ENCODE results near the gene F5. TPM values are rescaled to one million over a fixed set of nuclear protein-coding genes. Genes with fewer than 3 reads are reported as not detected.
"Not testable (repeated sequence)": the region's sequence is repeated elsewhere in the genome, so short reads cannot be mapped to it uniquely, and the experiment has no call there.

Gene F5
- total RNA-seq, 2 experiments from 2014 or later = 8.9 to 11.0 TPM

DNA sequence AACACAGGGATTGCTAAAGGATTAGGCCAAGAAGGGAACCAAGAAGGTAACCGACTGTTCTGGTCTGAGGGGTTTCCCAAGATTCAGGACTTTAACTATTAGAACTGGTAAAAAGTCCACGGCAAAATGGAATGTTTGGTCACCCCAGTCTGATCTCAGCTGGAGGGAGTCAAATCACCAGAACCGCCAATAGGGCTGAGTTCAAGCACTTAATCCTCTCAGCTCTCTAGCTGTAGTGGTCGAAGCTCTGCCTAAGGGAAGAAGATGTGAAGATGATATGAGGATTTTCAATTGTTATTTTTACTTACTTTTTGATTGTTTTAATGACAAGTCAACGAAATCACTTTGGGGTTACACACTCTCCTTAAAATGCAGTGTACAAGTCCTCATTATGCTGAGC lies 29.1 kb downstream of the F5 start:
- Mint-ChIP-seq H3K9me3 (no peaks in the 10 kb centered on the region), H3K4me1 (peaks cover 2% of the 10 kb centered on the region), H3K4me3 (no peak overlapping the region), H3K27me3 (no peaks in the 10 kb centered on the region), H3K36me3 (ENCODE audit: low read depth) (peaks cover 23% of the 10 kb centered on the region), H3K27ac (no peak overlapping the region)
- ChIA-PET POLR2A (no interaction called here), CTCF (interaction anchor here (0.9 to 1.7 kb wide), 2 partner anchors 29 to 155 kb away, joined by 3 to 4 read pairs; partner anchors contain the start of gene F5)
- DNase-seq = no peak

DNA sequence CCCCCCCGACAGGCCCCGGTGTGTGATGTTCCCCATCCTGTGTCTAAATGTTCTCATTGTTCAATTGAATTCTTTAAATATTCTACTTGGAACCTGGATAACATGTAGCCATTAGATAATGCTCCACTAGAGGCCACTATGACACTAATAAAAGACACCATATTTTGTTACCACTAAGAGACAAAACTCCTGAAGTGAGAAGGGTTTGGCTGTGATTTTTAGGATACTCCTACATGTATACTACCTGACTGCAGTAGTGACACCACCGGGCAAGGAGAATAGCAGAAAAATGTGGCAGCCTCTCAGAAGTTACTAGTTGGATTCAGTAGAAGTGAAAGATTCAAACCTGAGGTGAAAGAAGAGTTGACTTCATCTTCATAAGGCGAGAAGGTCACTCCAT lies 36.0 kb downstream of the F5 start:
- no peak for DNase-seq
- no peak overlapping the region for H3K27ac Mint-ChIP-seq

DNA sequence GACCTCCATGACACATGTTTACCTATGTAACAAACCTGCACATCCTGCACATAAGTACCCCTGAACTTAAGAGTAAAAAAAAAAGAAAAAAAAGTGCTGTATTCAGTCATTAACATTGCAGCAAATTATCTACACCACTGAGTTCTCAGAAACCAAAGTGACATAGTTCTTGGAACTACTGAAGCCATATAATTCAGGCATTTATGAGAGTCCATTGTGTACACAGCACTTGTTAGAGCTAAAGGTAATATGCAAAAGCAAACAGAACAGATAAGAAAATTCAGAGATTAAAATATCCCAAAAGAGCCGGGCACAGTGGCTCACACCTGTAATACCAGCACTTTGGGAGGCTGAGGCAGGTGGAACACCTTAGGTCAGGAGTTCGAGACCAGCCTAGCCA lies 38.0 kb downstream of the F5 start:
- no peak overlapping the region for H3K4me3 Mint-ChIP-seq
- no peak overlapping the region for H3K27ac Mint-ChIP-seq
- peaks cover 11% of the 10 kb centered on the region for H3K4me1 Mint-ChIP-seq
- H3K9me3 Mint-ChIP-seq = no peaks in the 10 kb centered on the region
- DNase-seq = no peak
- peaks cover 12% of the 10 kb centered on the region for H3K36me3 Mint-ChIP-seq (ENCODE audit: low read depth)
- ChIA-PET POLR2A (interaction anchor here (0.6 kb wide), 1 partner anchor 145 kb away, joined by 3 read pairs; no protein-coding TSS in a partner anchor), CTCF (interaction anchor here (0.7 to 3.7 kb wide), 10 partner anchors 38 to 945 kb away, joined by 3 to 25 read pairs (median 3); partner anchors contain the start of genes BLZF1, F5 and NME7)
- H3K27me3 Mint-ChIP-seq = no peaks in the 10 kb centered on the region

More for the DNA sequence above, 36.0 kb downstream of the F5 start:
- no peaks in the 10 kb centered on the region for H3K9me3 Mint-ChIP-seq
- POLR2A ChIA-PET = interaction anchor here (1.3 to 2.6 kb wide), 2 partner anchors 162 to 245 kb away, joined by 4 to 12 read pairs; a partner anchor contains a TSS
- CTCF ChIA-PET = interaction anchor here (0.5 to 4.2 kb wide), 12 partner anchors 9 to 516 kb away, joined by 3 to 37 read pairs (median 4); partner anchors contain the start of gene F5
- no peaks in the 10 kb centered on the region for H3K27me3 Mint-ChIP-seq
- peaks cover 11% of the 10 kb centered on the region for H3K4me1 Mint-ChIP-seq
- peaks cover 13% of the 10 kb centered on the region for H3K36me3 Mint-ChIP-seq (ENCODE audit: low read depth)
- H3K4me3 Mint-ChIP-seq = no peak overlapping the region

DNA sequence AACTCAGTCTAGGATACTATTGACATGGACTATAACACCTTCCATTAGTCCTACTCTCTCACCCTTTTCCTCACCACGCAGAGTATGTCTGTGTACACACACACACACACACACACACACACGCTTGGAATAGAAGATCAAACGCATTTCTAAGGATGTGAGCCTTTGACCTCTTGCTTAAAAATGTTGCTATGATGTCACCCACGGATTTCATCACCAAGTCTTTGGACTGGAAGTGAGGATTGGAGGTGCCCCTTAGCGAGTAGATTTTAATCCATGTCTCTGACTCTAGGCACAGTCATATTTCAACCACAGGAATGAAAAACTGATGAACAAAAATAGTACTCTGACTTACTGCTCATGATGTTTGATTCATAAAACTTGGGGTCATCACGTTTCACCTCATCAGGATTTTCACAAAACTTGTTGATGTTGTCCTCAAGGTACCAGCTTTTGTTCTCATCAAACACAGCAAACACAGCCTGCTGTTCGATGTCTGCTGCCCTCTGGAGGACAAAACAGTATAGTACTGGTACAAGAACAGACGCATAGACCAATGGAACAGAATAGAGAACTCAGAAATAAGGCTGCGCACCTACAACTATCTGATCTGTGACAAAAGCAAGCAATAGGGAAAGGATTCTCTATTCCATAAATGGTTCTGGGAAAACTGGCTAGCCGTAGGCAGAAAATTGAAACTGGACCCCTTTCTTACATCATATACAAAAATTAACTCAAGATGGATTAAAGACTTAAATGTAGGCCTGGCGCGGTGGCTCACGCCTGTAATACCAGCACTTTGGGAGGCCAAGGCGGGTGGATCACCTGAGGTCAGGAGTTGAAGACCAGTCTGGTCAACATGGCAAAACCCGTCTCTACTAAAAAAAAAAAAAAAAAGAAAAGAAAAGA lies 39.9 kb downstream of the F5 start:
- H3K9me3 Mint-ChIP-seq = no peaks in the 10 kb centered on the region
- H3K4me3 Mint-ChIP-seq = no peak overlapping the region
- no peaks in the 10 kb centered on the region for H3K27me3 Mint-ChIP-seq
- no peak overlapping the region for H3K27ac Mint-ChIP-seq
- DNase-seq = peak; percentile 58
- H3K36me3 Mint-ChIP-seq (ENCODE audit: low read depth) = peaks cover 20% of the 10 kb centered on the region
- peaks cover 10% of the 10 kb centered on the region for H3K4me1 Mint-ChIP-seq
- CTCF ChIA-PET = interaction anchor here (0.6 to 3.0 kb wide), 22 partner anchors 11 to 1204 kb away, joined by 3 to 18 read pairs (median 4); partner anchors contain the start of gene F5
- POLR2A ChIA-PET = interaction anchor here (0.9 to 1.4 kb wide), 3 partner anchors 61 to 249 kb away, joined by 3 to 6 read pairs (median 3); partner anchors contain the start of gene SLC19A2

DNA sequence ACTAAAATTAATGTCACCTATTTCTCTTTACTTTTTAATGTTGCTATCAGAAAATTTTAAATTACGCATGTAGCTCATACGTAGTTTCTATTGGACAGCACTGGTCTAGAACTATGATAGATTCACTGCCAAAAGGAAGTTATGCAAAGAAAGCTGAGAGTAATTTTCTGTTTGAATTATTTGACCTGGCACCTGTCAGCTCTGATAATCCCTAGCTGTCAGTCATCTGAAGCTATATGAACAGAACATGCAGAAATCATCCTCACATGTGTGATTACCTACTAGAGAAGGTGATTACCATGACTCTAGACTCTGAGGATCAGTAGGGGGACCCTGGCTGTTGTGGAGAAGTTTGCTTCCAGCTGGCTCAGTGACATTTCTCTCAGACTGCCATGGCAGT lies 40.8 kb downstream of the F5 start:
- POLR2A ChIA-PET = interaction anchor here (0.9 to 1.4 kb wide), 2 partner anchors 60 to 250 kb away, joined by 3 to 6 read pairs; partner anchors contain the start of gene SLC19A2

DNA sequence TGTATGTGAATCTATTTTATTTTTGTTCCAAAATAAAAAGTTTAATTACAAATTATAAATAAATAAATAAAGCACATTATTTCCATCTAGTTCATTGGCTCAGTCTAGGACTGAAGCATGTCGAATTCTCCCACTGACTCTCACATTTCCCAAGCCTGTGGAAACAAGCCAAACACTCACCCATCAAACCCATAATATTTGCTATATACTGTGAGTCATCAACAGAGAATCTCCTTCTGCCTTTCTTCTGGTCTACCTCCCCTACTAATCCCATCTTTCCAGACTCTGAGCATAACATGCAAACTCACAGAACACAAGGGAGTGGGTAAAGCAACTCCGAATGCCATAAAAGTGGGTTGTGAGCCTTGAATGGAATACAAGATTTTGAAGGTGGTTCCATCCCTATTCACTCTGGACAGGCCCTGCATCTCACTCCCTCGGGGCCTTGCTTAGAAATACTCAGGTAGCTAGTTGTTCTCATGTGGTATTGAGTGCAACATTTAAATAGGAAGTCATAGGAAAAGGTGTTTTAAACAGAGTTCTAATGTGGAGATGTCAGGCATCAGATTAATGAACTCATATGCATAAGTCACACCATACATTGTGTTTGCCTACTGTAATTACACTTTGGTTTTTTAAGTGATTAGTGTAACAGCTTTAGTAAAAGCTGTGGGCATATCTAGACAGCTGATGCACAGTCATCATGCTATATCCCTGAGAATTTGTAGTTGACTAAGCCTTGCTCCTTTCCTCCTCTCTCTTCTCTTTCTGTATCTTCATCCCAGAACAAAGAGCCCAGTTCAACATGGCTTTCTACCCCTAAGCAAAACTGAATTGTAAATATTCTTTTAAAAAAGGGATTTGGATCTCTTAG lies 47.0 kb downstream of the F5 start:
- no peak overlapping the region for H3K27ac Mint-ChIP-seq
- no peak overlapping the region for H3K4me3 Mint-ChIP-seq
- no peaks in the 10 kb centered on the region for H3K27me3 Mint-ChIP-seq
- DNase-seq = no peak
- no peaks in the 10 kb centered on the region for H3K9me3 Mint-ChIP-seq
- peaks cover 15% of the 10 kb centered on the region for H3K36me3 Mint-ChIP-seq (ENCODE audit: low read depth)
- POLR2A ChIA-PET = no interaction called here
- CTCF ChIA-PET = no interaction called here
- H3K4me1 Mint-ChIP-seq = no peaks in the 10 kb centered on the region

More for the DNA sequence above, 40.8 kb downstream of the F5 start:
- Mint-ChIP-seq H3K4me3 (no peak overlapping the region), H3K9me3 (no peaks in the 10 kb centered on the region), H3K4me1 (peaks cover 7% of the 10 kb centered on the region), H3K27ac (no peak overlapping the region), H3K36me3 (ENCODE audit: low read depth) (peaks cover 20% of the 10 kb centered on the region), H3K27me3 (no peaks in the 10 kb centered on the region)
- CTCF ChIA-PET = interaction anchor here (1.1 to 3.0 kb wide), 10 partner anchors 10 to 942 kb away, joined by 3 to 18 read pairs (median 5); partner anchors contain the start of gene F5
- DNase-seq = no peak

DNA sequence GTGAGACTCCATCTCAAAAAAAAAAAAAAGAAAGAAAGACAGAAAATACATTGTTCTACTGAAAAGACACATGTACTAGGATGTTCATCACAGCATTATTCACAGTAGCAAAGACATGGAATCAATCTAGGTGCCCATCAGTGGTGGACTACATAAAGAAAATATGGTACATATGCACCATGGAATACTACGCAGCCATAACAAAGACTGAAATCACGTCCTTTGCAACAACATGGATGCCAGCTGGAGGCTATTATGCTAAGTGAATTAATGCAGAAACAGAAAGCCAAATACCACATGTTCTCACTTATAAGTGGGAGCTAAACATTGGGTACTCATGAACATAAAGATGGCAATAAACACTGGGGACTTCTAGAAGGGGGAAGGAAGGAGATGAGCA lies 51.6 kb downstream of the F5 start:
- CTCF ChIA-PET = no interaction called here

DNA sequence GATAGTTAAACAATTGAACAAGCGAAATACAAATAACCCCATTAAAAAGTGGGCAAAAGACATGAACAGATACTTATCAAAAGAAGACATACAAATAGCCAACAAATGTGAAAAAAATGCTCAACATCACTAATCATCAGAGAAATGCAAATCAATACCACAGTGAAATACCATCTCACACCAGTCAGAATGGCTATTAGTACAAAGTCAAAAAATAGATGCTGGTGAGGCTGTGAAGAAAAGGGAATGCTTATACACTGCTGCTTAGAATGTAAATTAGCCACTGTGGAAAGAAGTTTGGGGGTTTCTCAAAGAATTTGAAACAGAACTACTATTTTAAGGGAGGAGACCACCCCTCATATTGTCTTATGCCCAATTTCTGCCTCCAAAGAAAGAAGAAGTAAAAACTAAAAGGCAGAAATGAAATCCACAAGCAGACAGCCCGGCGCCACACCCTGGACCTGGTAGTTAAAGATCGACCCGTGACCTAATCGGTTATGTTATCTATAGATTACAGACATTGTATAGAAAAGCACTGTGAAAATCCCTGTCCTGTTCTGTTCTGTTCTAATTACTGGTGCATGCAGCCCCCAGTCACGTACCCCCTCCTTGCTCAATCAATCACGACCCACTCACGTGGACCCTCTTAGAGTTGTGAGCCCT lies 52.6 kb downstream of the F5 start:
- H3K27ac Mint-ChIP-seq; H3K4me3 Mint-ChIP-seq; H3K9me3 Mint-ChIP-seq; H3K36me3 Mint-ChIP-seq (ENCODE audit: low read depth); POLR2A ChIA-PET; DNase-seq; H3K27me3 Mint-ChIP-seq; CTCF ChIA-PET: not testable (repeated sequence)
- H3K4me1 Mint-ChIP-seq = peaks cover 10% of the 10 kb centered on the region

More for the DNA sequence above, 51.6 kb downstream of the F5 start:
- DNase-seq = no peak
- H3K4me3 Mint-ChIP-seq = no peak overlapping the region
- H3K9me3 Mint-ChIP-seq = no peaks in the 10 kb centered on the region
- no peaks in the 10 kb centered on the region for H3K27me3 Mint-ChIP-seq
- H3K4me1 Mint-ChIP-seq = peaks cover under 1% of the 10 kb centered on the region
- POLR2A ChIA-PET = no interaction called here
- peaks cover 6% of the 10 kb centered on the region for H3K36me3 Mint-ChIP-seq (ENCODE audit: low read depth)
- no peak overlapping the region for H3K27ac Mint-ChIP-seq

DNA sequence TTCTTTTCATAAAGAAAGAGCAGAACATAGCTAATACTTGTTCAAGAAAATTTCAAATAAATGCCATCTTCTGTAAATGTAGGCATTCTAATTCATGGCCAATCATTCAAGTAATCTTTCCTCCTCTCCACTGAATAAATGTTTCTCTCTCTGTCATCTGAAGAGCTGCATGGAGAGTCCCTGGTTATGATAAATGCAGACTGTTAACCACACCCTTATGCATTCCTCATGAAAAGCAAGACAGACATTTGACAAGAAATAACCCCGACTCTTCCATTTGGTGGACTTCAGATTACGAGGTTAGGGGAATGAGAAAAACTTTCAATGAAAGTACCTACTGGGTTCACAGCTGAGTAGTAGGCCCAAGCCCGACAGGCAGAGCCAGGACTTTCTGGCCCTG lies 55.8 kb downstream of the F5 start:
- H3K27me3 Mint-ChIP-seq = no peaks in the 10 kb centered on the region
- no peak for DNase-seq
- no peak overlapping the region for H3K27ac Mint-ChIP-seq
- H3K9me3 Mint-ChIP-seq = no peaks in the 10 kb centered on the region
- CTCF ChIA-PET = interaction anchor here (1.4 kb wide), 1 partner anchor 16 kb away, joined by 6 read pairs; no protein-coding TSS in a partner anchor
- no peak overlapping the region for H3K4me3 Mint-ChIP-seq
- H3K4me1 Mint-ChIP-seq = peaks cover 16% of the 10 kb centered on the region
- peaks cover 6% of the 10 kb centered on the region for H3K36me3 Mint-ChIP-seq (ENCODE audit: low read depth)
- POLR2A ChIA-PET = no interaction called here

DNA sequence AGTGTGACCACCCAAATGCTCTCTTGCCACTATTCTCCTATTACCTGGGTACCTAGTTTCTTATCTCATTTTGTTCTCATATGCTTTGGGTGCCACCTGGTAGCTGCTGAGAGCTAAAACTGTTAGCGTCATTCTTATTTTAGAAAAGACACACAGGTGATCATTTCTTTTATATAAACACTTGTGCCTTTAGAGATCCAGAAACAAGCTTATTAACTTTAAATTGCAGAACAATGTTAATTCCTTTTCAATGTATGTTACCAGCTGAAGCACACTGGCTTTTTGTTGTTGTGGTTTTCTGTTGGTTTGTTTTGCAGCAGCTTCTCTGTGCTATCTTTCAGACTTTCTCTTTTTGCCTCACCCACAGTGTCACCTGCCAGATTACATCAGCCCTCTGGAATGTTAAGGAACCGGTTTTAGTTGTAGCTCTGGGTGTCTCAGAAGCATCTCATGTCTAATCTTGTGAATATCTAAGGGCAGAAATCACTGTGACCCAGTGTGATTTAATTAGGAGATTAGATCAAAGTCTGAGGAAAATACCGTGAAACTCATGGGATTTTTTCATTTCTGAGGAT lies 57.1 kb downstream of the F5 start:
- Mint-ChIP-seq H3K27ac (no peak overlapping the region), H3K27me3 (no peaks in the 10 kb centered on the region), H3K4me3 (no peak overlapping the region), H3K4me1 (peaks cover 16% of the 10 kb centered on the region), H3K36me3 (ENCODE audit: low read depth) (peaks cover 6% of the 10 kb centered on the region), H3K9me3 (no peaks in the 10 kb centered on the region)
- POLR2A ChIA-PET = no interaction called here
- no peak for DNase-seq
- CTCF ChIA-PET = interaction anchor here (1.0 to 1.3 kb wide), 2 partner anchors 17 to 18 kb away, joined by 3 to 5 read pairs; no protein-coding TSS in a partner anchor

DNA sequence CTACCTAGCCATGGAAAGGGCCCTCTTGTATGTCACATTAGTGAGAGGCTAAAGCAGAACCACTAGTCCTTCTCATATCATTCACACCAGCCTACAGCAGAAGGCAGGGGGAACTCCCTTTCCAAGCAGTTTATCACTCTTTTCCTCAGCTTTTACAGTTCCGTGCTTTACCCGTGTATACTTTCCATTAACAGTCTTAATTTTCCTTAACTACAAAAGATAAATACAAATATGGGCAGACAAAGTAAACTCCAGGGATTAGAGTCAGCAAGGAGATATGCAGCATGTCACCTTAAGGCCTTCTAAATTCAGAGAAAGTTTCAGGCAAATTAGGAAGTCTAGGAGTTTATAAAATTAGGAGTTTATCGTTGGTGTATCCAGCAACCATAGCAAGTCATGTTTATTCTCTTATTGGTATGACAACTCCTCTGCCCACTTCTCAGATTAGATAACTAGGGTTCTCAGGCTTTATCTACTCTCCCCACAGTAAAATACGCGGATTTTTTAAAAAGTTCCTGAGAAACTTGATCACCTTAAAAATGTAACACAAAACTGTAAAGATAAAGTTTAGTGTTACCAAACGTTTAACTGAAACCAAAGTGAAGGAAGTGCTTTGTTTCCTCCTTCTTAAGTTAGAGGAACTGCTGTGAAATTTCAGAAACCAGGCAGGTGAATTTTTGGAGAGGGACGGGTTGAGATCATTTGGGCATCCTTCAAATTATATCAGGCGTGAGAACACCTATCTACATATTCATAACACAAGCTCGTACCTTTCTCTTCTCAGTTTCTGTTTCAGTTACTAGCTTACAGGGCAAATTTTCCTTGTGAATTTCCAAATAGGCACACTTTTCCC lies 57.8 kb downstream of the F5 start:
- H3K9me3 Mint-ChIP-seq = no peaks in the 10 kb centered on the region
- DNase-seq = no peak
- H3K27ac Mint-ChIP-seq = no peak overlapping the region
- peaks cover 16% of the 10 kb centered on the region for H3K4me1 Mint-ChIP-seq
- H3K27me3 Mint-ChIP-seq = no peaks in the 10 kb centered on the region
- CTCF ChIA-PET = interaction anchor here (1.0 to 1.3 kb wide), 2 partner anchors 17 to 19 kb away, joined by 3 to 5 read pairs; no protein-coding TSS in a partner anchor
- POLR2A ChIA-PET = no interaction called here
- peaks cover 8% of the 10 kb centered on the region for H3K36me3 Mint-ChIP-seq (ENCODE audit: low read depth)
- H3K4me3 Mint-ChIP-seq = no peak overlapping the region
